ENCODE results near the gene DLGAP1.
"Not testable (repeated sequence)": the region's sequence is repeated elsewhere in the genome, so short reads cannot be mapped to it uniquely, and the experiment has no call there.

Gene DLGAP1

GRCh38 chr18:3652380-3653262 is 802.5 kb downstream of the DLGAP1 start:
- Mint-ChIP-seq H3K4me1 (peaks cover 22% of the 10 kb centered on the region), H3K27ac (peak overlapping the region; percentile 90), H3K36me3 (peaks cover 9% of the 10 kb centered on the region), H3K9me3 (no peaks in the 10 kb centered on the region), H3K4me3 (peak overlapping the region; percentile 9)
- ATAC-seq (peak; percentile 83), DNase-seq (ENCODE audit: low spot score in 2 of 2) (peak in 1 of 2 donors; percentile 11)

DNA sequence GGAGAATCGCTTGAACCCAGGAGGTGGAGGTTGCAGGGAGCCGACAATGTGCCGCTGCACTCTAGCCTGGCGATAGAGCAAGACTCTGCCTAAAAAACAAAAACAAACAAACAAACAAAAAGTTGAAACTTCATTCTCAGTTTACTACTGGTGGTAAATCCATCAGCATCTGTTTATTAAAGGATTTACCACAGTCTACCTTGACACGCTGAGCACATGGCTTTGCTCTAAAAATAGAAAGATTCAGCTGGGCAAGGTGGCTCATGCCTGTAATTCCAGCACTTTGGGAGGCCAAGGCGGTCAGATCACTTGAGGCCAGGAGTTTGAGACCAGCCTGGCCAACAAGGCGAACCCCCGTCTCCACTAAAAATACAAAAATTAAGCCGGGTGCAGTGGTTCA is 803.8 kb downstream of the DLGAP1 start:
- peaks cover 9% of the 10 kb centered on the region for H3K36me3 Mint-ChIP-seq
- H3K27ac Mint-ChIP-seq, result no peak overlapping the region
- H3K9me3 Mint-ChIP-seq, result no peaks in the 10 kb centered on the region
- ATAC-seq, result no peak
- H3K4me3 Mint-ChIP-seq, result no peak overlapping the region
- H3K4me1 Mint-ChIP-seq, result peaks cover 22% of the 10 kb centered on the region
- DNase-seq (ENCODE audit: low spot score in 2 of 2), result no peak

- not testable (repeated sequence) for H3K9me3 Mint-ChIP-seq; DNase-seq (ENCODE audit: low spot score in 2 of 2); H3K27ac Mint-ChIP-seq; ATAC-seq; H3K4me3 Mint-ChIP-seq; H3K36me3 Mint-ChIP-seq
- H3K4me1 Mint-ChIP-seq, result peaks cover 19% of the 10 kb centered on the region
These were observed 804.5 kb downstream of the DLGAP1 start for GRCh38 chr18:3650521-3651042.

- no peak overlapping the region for H3K4me3 Mint-ChIP-seq
- peaks cover 9% of the 10 kb centered on the region for H3K36me3 Mint-ChIP-seq
- H3K9me3 Mint-ChIP-seq, result no peaks in the 10 kb centered on the region
- ATAC-seq (no peak), DNase-seq (ENCODE audit: low spot score in 2 of 2) (no peak)
- peaks cover 12% of the 10 kb centered on the region for H3K4me1 Mint-ChIP-seq
- H3K27ac Mint-ChIP-seq, result no peak overlapping the region
These were observed 805.3 kb downstream of the DLGAP1 start for GRCh38 chr18:3649633-3650426.

GRCh38 chr18:3649135-3649632 is 805.9 kb downstream of the DLGAP1 start:
- Mint-ChIP-seq H3K4me1 (peaks cover 8% of the 10 kb centered on the region), H3K27ac (no peak overlapping the region), H3K4me3 (no peak overlapping the region), H3K9me3 (no peaks in the 10 kb centered on the region), H3K36me3 (peaks cover 9% of the 10 kb centered on the region)
- DNase-seq (ENCODE audit: low spot score in 2 of 2) (no peak), ATAC-seq (no peak)

- no peak overlapping the region for H3K27ac Mint-ChIP-seq
- peaks cover 9% of the 10 kb centered on the region for H3K36me3 Mint-ChIP-seq
- peaks cover 14% of the 10 kb centered on the region for H3K4me1 Mint-ChIP-seq
- no peak for ATAC-seq
- DNase-seq (ENCODE audit: low spot score in 2 of 2), result no peak
- no peaks in the 10 kb centered on the region for H3K9me3 Mint-ChIP-seq
- no peak overlapping the region for H3K4me3 Mint-ChIP-seq
These were observed 806.5 kb downstream of the DLGAP1 start for GRCh38 chr18:3648641-3649040.

DNA sequence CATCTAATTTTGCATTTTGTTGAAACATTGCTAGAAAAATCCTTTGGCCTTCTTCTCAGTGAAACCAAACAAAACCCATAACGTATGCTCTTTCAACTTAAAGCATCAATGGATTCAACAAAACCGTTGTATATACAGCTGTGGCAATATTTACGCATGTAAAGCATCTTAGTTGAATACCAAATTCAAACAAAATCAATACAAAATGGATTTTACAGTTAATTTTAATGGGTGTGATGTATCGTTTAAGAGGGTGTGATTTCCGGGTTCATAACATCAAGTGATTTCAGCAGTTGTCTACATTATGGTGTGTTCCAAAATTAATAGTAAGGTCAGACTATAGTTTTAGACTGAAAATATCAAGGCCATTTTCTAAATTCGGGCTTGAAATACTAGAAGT is 806.9 kb downstream of the DLGAP1 start:
- H3K36me3 Mint-ChIP-seq, result peaks cover 7% of the 10 kb centered on the region
- DNase-seq (ENCODE audit: low spot score in 2 of 2), result no peak
- H3K27ac Mint-ChIP-seq, result no peak overlapping the region
- H3K4me3 Mint-ChIP-seq, result no peak overlapping the region
- no peak for ATAC-seq
- no peaks in the 10 kb centered on the region for H3K9me3 Mint-ChIP-seq
- H3K4me1 Mint-ChIP-seq, result peaks cover 16% of the 10 kb centered on the region

GRCh38 chr18:3647636-3648035 is 807.5 kb downstream of the DLGAP1 start:
- H3K36me3 Mint-ChIP-seq, result peaks cover 1% of the 10 kb centered on the region
- no peak overlapping the region for H3K4me3 Mint-ChIP-seq
- ATAC-seq, result no peak
- peaks cover 3% of the 10 kb centered on the region for H3K9me3 Mint-ChIP-seq
- H3K4me1 Mint-ChIP-seq, result peaks cover 16% of the 10 kb centered on the region
- H3K27ac Mint-ChIP-seq, result no peak overlapping the region
- DNase-seq (ENCODE audit: low spot score in 2 of 2), result no peak

GRCh38 chr18:3645384-3646156 is 809.5 kb downstream of the DLGAP1 start:
- DNase-seq (ENCODE audit: low spot score in 2 of 2) (no peak), ATAC-seq (no peak)
- Mint-ChIP-seq H3K9me3 (peaks cover 3% of the 10 kb centered on the region), H3K4me3 (no peak overlapping the region), H3K36me3 (no peaks in the 10 kb centered on the region), H3K27ac (no peak overlapping the region), H3K4me1 (peaks cover 15% of the 10 kb centered on the region)

- ATAC-seq, result no peak
- no peak overlapping the region for H3K27ac Mint-ChIP-seq
- H3K4me3 Mint-ChIP-seq, result no peak overlapping the region
- peaks cover 10% of the 10 kb centered on the region for H3K4me1 Mint-ChIP-seq
- H3K9me3 Mint-ChIP-seq, result peaks cover 3% of the 10 kb centered on the region
- DNase-seq (ENCODE audit: low spot score in 2 of 2), result no peak
- no peaks in the 10 kb centered on the region for H3K36me3 Mint-ChIP-seq
These were observed 820.7 kb downstream of the DLGAP1 start for GRCh38 chr18:3634250-3634939.

- peaks cover 10% of the 10 kb centered on the region for H3K4me1 Mint-ChIP-seq
- H3K36me3 Mint-ChIP-seq, result no peaks in the 10 kb centered on the region
- no peak overlapping the region for H3K4me3 Mint-ChIP-seq
- H3K27ac Mint-ChIP-seq, result no peak overlapping the region
- no peak for DNase-seq (ENCODE audit: low spot score in 2 of 2)
- no peak for ATAC-seq
- H3K9me3 Mint-ChIP-seq, result peaks cover 3% of the 10 kb centered on the region
These were observed 823.2 kb downstream of the DLGAP1 start for GRCh38 chr18:3631887-3632286.

DNA sequence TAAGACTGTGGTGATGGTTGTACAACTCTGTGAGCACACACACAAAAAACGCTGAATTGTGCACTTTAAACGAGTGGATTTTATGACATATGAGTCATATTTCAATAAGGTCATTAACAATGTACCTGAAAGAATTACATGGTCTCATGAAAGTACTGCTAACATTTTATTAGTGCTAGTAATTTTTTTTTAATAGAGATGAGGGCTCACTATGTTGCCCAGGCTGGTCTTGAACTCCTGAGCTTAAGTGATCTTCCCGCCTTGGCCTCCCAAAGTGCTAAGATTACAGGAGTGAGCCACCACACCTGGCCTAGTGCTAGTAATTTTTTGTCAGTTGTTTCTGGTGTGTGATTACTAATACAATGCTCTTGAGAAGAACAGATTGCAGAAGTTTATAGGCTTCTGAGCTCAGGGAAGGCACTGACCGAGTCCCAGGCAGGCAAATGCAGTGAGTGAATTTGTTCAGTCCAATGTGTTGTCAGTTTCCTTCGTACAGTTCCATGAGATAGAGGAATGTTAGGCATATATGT is 828.1 kb downstream of the DLGAP1 start:
- H3K4me1 Mint-ChIP-seq, result peaks cover 28% of the 10 kb centered on the region
- DNase-seq (ENCODE audit: low spot score in 2 of 2), result no peak
- ATAC-seq, result no peak
- H3K27ac Mint-ChIP-seq, result no peak overlapping the region
- H3K9me3 Mint-ChIP-seq, result no peaks in the 10 kb centered on the region
- H3K36me3 Mint-ChIP-seq, result peaks cover 8% of the 10 kb centered on the region
- no peak overlapping the region for H3K4me3 Mint-ChIP-seq

- Mint-ChIP-seq H3K27ac (no peak overlapping the region), H3K4me3 (no peak overlapping the region)
These were observed 829.4 kb downstream of the DLGAP1 start for GRCh38 chr18:3625742-3626091.

More at GRCh38 chr18:3625742-3626091, 829.4 kb downstream of the DLGAP1 start:
- Mint-ChIP-seq H3K36me3 (peaks cover 8% of the 10 kb centered on the region), H3K4me1 (peaks cover 28% of the 10 kb centered on the region), H3K9me3 (no peaks in the 10 kb centered on the region)
- ATAC-seq (no peak), DNase-seq (ENCODE audit: low spot score in 2 of 2) (no peak)

Measured in stimulated activated effector memory CD8-positive, alpha-beta T cell treated with anti-CD3 and anti-CD28 coated beads, Interleukin-12 subunit alpha, Interleukin-12 subunit beta, amount 100 ng/mL, for 72 hours (primary cell).